Stimulated activated CD4-positive, alpha-beta T cell treated with anti-CD3 and anti-CD28 coated beads, Interleukin-4, amount 100 ng/mL, for 1 hour (primary cell): ENCODE data around the gene TMEM248.
A peak's percentile ranks its signal among the peaks of the same experiment; 100 is the strongest.
"Not testable (repeated sequence)": the region's sequence is repeated elsewhere in the genome, so short reads cannot be mapped to it uniquely, and the experiment has no call there.

Source experiments
- DNase-seq: peaks from one replicate; pipeline ENCODE4 v3.0.0-alpha.2; 2020

The TMEM248 gene

DNA sequence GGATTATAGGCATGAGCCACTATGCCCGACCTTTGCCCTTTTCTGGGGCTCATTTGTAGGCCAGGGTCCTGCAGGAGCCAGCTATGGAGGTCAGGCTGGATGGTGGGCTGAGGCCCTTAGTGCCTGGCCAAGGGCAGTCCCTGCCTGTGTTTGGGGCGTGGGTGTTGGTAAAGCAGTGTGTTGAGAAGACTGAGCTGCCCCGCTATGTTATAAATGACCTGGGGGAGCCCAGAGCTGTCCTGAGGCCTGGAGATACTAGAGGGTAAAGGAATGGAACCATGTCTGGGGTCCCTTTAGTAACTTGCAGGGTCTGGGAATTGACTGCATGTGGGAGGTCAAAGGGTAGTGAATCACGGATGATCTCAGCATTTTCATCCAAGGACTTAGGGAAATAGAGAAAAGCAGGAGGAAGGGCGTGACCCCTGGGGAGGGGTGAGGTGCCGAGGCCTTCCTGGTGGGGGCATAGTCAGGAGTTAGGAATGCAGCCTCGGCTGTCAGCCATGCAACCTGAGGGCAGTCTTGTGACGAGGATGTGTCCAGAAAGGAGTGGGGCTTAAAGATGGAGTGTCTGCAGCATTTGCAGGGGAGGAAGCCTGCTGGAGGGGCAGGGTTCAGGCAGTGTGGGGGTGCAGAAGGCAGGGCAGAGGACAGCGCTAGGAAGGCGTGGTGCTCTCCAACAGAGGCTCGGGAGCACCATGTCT lies 31.5 kb downstream of the TMEM248 start:
- DNase-seq, result no peak

DNA sequence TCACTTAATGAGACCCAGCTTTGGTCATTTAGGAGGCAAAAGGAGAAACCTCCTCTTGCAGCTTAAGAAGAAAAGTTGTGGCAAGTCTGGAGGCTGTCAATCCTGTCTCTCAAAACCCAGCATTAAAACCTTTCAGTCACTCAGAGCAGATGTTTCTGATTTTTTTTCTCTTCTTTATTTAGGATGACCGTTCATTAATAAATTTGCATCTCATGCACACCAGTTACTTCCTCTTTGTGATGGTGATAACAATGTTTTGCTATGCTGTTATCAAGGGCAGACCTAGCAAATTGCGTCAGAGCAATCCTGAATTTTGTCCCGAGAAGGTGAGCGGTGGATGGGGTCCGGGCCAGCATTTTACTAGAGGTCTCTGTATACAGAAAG lies 32.0 kb downstream of the TMEM248 start:
- DNase-seq, result no peak

DNA sequence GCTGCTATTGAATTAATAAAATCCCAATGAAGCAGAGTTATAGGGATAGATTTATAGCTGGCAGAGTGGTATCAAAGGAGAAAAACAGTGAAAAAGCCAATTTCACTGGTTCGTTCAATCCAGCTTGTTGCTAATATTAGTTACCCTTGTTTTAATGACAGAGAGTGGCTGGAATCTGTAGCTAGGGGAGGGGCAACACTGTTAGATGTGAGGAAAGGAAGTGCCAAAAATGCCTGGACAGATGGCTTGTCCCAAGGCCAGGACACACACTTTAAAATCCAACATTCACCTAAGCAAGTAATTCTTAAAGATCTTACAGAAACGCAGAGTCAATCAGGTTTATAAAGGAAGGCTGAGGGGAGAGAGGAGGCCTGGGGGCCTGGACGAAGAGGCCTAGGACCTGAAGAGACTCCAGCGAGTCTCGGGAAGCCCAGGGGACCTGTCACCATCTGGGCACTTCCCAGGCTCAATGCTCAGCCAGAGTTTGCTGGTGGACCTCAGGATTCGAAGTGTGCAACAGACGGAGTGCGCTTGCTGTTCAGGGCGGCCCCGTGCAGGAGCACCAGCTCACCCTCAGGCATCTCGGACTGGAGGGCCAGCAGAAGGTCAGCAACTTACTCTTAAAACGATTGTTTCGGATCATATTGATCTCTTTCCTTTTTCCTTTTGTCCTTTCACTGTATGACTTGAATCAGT lies 36.7 kb downstream of the TMEM248 start:
- DNase-seq, result no peak

DNA sequence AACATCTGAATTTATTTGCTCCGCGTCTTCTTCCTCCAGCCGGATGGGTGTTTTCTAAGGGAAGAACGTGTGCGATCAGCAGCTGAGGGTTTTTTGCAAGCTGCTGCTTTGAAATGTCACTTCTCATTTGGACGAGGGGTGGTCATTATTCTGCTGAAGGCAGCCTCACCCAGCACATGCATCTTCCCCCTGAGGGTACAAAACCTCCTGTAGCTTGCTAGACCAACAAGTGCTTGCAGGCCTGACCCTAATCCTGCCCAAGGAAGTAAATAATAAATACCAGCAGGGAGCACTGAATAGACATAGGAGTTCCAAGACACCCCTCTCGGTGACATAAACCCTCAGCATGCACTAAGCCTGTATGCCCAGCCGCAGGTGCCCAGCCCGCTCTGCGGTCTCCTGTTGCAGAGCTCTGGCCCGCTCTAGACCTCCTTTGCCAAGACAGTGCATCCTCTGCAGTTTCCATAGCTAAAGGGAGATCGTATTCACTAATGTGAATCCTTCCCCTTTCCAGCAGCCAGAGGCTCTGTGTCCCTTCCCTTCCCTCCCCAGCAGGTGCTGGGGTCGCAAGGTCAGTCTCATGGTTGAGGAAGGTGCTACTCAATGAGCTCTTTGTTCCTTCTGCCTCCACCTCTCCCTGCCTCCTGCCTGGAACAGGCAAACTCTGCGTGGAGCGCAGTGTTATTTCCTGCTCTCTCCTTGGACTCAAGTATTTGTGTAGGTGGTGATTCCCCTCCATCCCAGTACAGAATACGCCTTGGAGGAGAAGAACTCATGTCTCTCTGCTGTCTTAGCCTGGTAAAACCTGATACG lies 37.7 kb downstream of the TMEM248 start:
- no peak for DNase-seq

DNA sequence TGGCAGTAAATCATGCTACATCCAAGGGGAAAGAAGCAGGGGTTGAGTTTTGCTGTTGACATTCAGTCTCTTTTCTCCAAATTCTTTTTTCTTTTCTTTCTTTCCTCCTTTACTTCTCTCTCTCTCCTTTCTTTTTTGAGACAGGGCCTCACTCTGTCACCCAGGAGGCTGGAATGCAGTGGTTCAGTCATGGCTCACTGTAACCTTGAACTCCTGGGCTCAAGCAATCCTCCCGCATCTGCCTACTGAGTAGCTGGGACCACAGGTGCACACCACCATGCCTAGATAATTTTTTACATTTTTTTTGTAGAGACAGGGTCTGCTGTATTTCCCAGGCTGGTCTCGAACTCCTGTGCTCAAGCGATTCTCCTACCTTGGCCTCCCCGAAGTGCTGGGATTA lies 39.2 kb downstream of the TMEM248 start:
- DNase-seq, result no peak

DNA sequence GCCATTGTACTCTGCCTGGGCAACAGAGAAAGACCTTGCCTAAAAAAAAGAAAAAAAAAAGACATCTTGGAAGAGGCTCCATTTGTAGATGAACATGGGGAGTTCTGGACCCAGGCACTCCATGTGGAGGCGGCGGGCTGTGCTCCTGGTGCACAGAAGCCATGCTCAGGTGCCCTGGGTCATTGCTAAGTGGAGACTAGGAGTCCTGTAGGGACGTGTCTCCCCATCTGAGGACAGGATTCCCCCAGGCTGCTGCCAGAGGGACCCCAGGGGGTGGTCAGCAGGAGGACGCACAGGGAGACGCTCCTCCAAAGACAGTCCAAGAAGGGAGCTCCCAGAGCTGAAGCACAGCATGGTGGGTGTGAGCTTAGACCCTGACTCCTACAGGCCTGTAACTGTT lies 40.1 kb downstream of the TMEM248 start:
- no peak for DNase-seq

DNA sequence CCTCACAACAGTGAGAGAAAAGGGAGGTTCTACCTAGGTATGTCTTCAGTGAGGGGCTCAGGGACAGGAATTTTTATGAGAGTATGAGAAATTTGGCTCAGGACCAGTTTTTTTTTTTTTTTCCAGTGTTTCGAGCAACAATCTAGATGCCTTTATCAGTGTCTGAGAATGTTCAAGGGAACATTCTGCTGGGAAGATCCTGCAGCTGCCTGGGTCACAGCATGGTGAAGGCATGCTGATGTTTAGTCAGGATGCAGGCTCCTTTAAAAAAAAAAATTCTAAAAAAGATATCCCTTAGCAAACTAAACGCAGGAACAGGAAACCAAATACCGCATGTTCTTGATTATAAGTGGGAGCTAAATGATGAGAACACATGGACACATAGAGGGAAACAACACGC lies 43.4 kb downstream of the TMEM248 start:
- DNase-seq, result no peak

DNA sequence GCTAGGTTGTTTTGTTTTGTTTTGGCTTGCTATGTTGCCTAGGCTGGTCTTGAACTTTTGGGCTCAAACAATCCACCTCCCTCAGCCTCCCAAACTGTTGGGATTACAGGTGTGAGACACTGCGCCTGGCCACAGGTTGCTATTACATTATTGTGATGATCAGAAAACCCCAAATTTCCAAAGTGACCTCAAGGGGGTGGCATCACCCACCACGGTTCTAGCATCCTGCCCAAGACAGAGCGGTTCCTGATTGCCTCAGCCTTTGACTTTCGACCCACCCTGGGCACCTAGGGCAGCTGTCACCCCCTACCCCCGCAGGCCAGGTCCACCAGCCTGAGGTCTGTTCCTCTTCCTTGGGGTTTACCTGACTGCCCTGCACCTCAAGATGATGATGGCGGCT lies 46.0 kb downstream of the TMEM248 start:
- no peak for DNase-seq

DNA sequence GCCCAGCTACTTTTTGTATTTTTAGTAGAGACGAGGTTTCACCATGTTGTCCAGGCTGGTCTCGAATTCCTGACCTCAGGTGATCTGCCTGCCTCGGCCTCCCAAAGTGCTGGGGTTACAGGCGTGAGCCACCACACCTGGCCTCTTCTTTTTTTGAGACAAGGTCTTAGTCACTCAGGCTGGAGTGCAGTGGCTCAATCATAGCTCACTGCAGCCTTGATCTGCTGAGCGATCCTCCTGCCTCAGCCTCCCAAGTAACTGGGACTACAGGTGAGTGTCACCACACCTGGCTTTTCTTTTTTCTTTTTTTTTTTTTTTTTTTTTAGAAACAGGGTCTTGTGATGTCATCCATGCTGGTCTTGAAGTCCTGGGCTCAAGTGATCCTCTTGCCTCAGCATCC lies 48.0 kb downstream of the TMEM248 start:
- DNase-seq, result not testable (repeated sequence)

DNA sequence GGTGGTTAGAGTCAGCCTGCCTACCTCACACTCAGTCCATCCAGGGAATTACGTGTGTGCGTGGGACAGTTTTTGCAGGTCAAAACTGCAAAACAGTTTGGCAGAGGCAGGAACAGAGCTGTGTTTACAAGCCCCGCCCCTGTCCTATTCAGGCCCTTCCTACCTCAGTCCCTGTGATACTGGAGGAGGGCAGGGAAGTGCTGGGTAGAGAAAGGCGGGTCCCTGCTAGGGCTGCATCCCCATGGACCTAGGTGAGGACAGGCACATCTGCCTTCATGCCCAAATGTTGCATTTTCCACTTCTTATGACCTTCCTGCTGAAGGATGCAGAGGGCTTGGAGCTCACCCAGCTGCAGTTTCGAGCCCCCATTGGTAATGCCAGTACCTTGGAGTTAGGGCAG lies 49.3 kb downstream of the TMEM248 start:
- no peak for DNase-seq

DNA sequence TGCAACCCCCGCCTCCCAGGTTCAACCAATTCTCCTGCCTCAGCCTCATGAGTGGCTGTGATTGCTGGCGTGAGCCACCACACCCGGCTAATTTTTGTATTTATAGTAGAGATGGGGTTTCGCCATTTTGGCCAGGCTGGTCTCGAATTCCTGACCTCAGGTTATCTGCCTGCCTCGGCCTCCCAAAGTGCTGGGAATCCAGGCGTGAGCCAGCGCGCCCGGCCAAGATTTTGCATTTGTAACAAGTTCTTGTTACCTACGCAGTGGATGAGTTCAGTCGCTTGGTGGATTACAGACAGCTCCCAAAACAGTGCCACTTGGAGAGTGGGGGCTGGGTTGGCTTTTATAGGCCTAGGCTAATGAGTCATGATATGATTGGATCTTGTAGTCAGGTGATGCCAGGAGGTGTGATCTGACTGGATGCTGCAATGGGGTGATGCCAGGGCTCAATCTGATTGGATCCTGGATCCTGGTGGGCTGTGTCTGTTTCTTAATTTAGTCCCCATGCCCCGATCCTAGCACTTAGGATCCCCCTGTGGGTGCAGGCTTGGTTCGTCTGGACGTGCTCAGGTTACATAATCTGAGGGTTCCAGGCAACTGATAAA lies 54.1 kb downstream of the TMEM248 start:
- no peak for DNase-seq

DNA sequence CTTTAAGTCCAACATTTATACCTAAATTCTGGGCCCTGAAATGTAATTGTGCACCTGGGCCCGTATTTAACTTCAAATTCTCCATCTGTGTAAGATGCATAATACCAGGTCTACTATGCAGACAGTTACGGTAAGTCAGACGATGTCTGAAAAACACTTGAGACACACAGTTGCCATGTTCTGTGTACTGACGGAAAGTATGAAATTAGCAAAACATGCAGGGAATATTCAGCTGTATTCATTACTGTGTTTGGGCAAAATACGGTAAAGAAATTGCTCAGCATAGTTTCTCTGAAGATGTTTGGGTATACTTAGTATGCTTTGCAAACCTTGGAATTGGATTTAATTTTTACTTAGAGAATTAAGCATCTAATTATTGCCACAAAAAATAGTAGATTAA lies 57.3 kb downstream of the TMEM248 start:
- not testable (repeated sequence) for DNase-seq

DNA sequence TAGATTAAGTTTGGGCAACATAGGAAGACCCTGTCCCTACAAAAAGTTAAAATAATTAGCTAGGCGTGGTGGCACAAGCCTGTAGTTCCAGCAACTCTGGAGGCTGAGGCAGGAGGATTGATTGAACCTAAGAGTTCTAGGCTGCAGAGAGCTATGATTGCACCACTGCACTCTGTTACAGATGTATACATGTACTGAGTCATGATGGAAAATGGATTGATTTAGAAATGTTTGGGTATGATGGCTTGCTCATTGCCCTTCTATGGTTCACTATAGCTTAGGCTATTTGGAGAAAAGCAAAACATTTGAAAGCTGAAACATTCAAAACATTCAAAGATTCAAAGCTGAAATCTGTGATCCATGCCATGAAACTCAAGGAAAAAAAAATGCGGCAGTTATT lies 58.0 kb downstream of the TMEM248 start:
- DNase-seq, result not testable (repeated sequence)

DNA sequence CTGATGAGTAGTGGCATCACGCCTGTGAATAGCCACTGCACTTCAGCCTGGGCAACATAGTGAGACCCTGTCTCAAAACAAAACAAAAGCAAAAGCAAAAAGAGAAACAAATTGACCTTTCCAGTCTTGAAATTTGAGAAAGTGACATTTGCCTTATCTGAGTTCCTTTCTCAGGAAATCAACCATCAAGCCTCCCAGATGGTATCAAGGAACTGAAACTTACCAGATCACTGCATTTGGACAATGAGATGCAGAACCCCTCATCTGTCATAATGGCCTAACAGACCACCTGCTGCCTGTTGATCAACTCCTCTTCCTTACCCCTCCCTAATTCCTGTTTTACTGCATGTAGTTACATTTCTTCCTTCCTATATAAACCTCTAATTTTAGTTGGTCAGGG lies 59.3 kb downstream of the TMEM248 start:
- not testable (repeated sequence) for DNase-seq

DNA sequence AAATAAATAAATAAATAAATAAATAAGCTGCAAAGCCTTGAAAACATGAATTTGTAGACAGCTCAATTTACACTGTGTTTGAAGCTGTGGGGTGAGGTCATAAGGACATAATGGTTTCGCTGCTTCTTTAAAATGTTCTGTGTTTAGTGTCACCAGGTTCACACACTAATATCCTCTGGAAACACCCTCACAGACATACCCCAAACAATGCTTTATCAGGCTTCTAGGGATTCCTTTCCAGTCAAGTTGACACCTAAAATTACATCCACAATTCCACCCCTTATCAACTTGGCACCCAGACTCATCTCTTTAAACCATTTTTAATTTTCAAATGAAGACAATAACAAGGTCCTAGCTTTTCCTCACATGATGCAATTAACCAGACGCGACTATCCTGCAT lies 68.5 kb downstream of the TMEM248 start:
- not testable (repeated sequence) for DNase-seq

DNA sequence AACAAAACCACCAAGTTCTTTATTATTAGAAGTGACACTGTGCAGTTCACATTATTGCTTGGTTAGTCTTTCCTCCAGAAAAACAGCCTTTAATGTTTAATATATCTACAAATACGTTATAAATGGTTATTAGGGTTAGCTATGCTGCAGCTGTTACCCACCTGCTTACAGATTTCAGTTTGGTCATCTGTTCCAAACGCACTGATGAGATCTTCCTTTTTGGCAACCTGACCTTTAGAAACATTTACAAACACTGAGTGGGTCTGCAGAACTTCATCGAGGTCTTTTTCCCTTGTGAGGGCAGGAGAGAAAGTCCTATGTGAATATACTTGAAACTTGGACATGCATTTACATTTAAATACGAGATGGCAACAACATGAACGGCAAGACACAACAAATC lies 73.0 kb downstream of the TMEM248 start:
- not testable (repeated sequence) for DNase-seq

DNA sequence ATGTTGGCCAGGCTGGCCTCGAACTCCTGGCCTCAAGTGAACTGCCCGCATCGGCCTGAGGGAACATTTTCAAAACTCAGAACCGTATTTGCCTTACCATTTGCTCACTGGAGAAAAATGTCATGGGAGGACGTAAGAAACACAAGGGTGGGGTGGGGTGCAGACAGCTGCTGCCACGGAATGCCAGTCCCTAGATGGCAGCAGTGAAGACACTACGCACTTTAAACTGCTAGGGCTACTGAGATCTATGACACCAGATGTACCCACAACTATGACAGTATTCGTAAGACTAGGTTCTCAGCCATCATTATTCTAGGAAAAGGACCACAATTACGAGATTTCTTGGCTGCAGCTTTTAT lies 73.6 kb downstream of the TMEM248 start:
- peak; percentile 29 for DNase-seq

DNA sequence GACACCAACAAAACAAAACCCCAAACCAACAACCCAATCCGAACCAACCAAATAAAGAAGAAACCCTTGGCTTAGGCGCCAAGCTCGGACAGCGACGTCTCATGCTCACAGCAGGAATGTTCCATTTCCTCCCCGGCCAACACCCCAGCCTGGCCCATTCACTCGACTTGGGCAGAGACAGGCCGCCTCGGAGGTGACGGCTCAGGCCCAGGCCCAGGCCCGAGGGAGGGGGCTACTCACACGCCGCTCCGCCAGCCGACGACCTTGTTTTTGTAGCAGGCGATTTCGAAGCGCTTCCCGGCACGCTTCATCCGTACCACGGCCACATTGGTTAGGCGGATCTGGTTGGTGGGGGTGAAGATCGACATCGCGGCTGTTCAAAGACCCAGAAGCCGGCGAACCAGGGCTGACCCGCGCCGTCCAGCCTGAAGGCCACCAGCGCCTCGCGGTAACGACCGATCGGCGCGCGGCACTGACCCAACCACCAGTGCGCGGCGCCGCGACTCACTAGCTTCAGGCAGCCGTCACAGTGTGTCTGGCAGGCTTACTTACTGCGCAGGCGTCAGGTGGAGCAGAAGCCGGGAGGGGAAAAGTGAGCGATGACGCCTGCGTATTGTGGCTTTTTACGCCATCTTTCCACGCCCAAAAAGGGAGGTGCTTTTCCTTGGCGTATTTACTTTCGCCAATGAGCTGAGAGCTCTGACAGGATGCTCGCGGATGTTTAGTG lies 74.2 kb downstream of the TMEM248 start, which contains the start of gene SBDS:
Gene SBDS (minus strand): TSS at position 537 of the 727 bp plus-strand sequence. CDS start 169 bp downstream, at position 368.
- DNase-seq, result peak; percentile 85

DNA sequence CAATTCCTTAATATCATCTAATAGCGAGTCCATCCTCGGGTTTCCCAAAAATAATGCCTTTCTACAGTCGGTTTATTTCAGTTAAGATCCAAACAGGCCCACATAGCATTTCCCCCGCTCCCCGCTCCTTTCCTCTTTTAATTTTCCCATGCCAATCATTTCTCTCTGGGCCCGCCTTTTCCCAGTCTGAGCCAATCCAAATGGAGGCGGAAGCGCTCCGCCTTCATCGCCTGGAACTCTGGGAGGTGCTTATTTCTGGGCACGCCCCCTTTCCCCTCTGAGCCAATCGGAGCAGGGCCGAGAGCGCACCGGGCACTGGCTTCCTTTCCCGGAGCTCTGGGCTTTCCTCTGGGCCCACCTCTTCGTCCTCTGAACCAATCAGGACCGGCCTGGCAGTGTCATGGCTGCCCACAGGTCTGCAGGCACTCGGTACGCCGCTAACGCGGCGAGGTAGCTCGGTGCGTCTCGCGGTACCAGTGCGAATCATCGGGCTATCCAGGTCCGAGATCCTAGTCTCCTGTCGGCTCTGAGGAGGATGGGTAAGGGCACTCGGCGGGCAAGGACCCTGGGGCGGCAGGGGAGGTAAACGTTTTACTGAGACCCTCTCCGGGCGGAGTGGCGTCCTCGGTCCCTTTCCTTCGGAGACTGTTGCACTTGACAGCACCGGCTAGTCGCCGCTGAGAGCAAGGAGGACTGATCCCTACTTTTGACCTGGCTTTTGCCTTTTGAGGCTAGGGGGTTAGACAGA lies 75.6 kb downstream of the TMEM248 start, which contains the start of gene TYW1:
Gene TYW1 (plus strand): TSS at position 390 of the 748 bp plus-strand sequence. CDS start 146 bp downstream, at position 536.
- DNase-seq, result peak; percentile 97

DNA sequence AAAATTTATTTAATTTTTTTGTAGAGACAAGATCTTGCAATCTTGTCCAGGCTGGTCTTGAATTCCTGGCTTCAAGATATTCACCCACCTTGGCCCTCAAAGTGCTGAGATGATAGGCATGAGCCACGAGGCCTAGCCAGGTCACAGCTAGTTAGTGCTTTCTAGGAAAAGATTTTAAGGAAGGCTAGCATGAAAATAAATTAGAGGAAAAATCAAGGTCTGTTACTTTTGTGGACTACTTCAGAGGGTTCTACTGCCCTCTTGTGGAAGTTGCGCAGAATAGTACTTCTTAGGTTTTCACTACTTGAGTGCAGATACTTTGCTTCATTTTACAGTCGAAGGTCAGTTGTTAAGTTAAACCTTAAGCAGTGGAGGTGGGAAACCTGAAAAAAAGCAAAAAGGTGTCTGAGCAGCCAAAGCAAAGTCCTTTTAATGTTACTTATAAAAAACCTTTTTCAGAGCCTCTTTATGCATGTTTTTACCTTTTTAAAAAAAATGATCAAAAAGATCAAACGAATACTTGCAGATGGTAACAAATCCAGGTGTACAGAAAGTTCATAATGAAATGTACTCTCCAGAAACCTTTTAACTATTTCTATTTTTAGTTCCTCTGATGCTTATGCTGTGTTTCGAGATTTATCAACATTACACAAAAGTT lies 79.7 kb downstream of the TMEM248 start:
- DNase-seq, result not testable (repeated sequence)

DNA sequence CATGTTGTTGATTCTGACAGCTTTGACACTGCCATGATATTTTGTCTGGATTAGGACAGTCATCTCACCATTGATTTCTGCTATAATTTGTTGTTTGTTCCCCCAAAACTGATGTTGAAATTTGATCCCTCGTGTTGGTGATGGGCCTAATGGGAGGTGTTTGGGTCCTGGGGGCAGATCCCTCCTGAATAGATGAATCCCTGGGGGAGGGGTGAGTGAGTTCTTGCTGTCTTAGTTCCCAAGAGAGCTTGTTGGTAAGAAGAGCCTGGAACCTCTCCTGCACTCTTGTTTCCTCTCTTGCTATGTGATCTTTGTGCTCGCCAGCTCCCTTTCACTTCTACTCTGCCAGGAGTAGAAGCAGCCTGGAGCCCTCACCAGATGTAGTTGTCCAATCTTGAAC lies 83.1 kb downstream of the TMEM248 start:
- DNase-seq, result not testable (repeated sequence)
